Right lung (tissue), 5 donors: ENCODE results near the gene ITPA. TPM values are rescaled to one million over a fixed set of nuclear protein-coding genes. Genes with fewer than 3 reads are reported as not detected.

Experiments
- DNase-seq, 2 donors: peaks; one replicate each; pipeline ENCODE4 v3.0.0-alpha.2; 2013
- polyA plus RNA-seq, 5 donors: library from polyadenylated mRNA; unstranded; fragments of 120-200 nt; gene quantifications; one replicate each; pipeline versions ENCODE4 v1.2.1 to v1.2.3, GENCODE V29; 2013; ENCODE audit warnings: inconsistent platforms in 1 of 5, low replicate concordance in 1 of 5; ENCODE audit not compliant: insufficient read length in 5 of 5, insufficient read depth in 1 of 5

ITPA gene
- polyA plus RNA-seq, 5 donors, result 33.9 to 71.5 (median 50.4) TPM

GRCh38 chr20:3242172-3242692 is 32.9 kb downstream of the ITPA start:
- no peak for DNase-seq

GRCh38 chr20:3243718-3244358 is 34.5 kb downstream of the ITPA start:
- no peak for DNase-seq

GRCh38 chr20:3244613-3245012 is 35.3 kb downstream of the ITPA start:
- no peak for DNase-seq

- DNase-seq, result no peak
Observed at GRCh38 chr20:3245156-3245555, 35.9 kb downstream of the ITPA start.

- DNase-seq, result no peak
Observed at GRCh38 chr20:3245711-3246110, 36.4 kb downstream of the ITPA start.

GRCh38 chr20:3246682-3247081 is 37.4 kb downstream of the ITPA start:
- DNase-seq, result no peak

GRCh38 chr20:3247638-3248037 is 38.3 kb downstream of the ITPA start:
- DNase-seq, result no peak

- no peak for DNase-seq
Observed at GRCh38 chr20:3248167-3248992, 39.1 kb downstream of the ITPA start.

- DNase-seq, result no peak
Observed at GRCh38 chr20:3248993-3249347, 39.7 kb downstream of the ITPA start.

- DNase-seq, result no peak
Observed at GRCh38 chr20:3250091-3250504, 40.8 kb downstream of the ITPA start.

- no peak for DNase-seq
Observed at GRCh38 chr20:3251806-3252205, 42.5 kb downstream of the ITPA start.

- DNase-seq, result no peak
Observed at GRCh38 chr20:3255728-3256127, 46.4 kb downstream of the ITPA start.

- no peak for DNase-seq
Observed at GRCh38 chr20:3258429-3258828, 49.1 kb downstream of the ITPA start.

GRCh38 chr20:3262566-3262965 is 53.3 kb downstream of the ITPA start:
- no peak for DNase-seq

GRCh38 chr20:3270051-3270450 is 60.8 kb downstream of the ITPA start:
- no peak for DNase-seq

GRCh38 chr20:3273371-3273770 is 64.1 kb downstream of the ITPA start:
- DNase-seq, result no peak

Other genes with a start within 250 kb of the ITPA start
- gene GNRH2, start 165.9 kb upstream of the ITPA start, polyA plus RNA-seq, result under 1 TPM; 0.31 to 0.63 (median 0.50) TPM
- gene MRPS26, start 163.4 kb upstream of the ITPA start, polyA plus RNA-seq, result 10 to 100 TPM; 34.1 to 70.1 (median 46.3) TPM
- gene OXT, start 137.9 kb upstream of the ITPA start, polyA plus RNA-seq, result not detected
- not detected for gene AVP, start 124.8 kb upstream of the ITPA start, polyA plus RNA-seq
- 10 to 100 TPM; 10.4 to 15.2 (median 12.3) TPM for gene FASTKD5, start 49.6 kb upstream of the ITPA start, polyA plus RNA-seq
- gene UBOX5, start 49.6 kb upstream of the ITPA start, polyA plus RNA-seq, result 10 to 100 TPM in 1 of 5 donors, 1 to 10 TPM in 4; 8.5 to 11.1 (median 9.2) TPM
- gene LZTS3, start 35.9 kb upstream of the ITPA start, polyA plus RNA-seq, result 10 to 100 TPM in 2 of 5 donors, 1 to 10 TPM in 3; 7.4 to 12.0 (median 8.3) TPM
- gene DDRGK1, start 4.8 kb upstream of the ITPA start, polyA plus RNA-seq, result 10 to 100 TPM; 38.9 to 56.6 (median 50.9) TPM
- 1 to 10 TPM in 2 of 5 donors, under 1 TPM in 3; 0.74 to 1.3 (median 0.86) TPM for gene SLC4A11, start 29.7 kb downstream of the ITPA start, polyA plus RNA-seq
- 10 to 100 TPM; 19.5 to 26.7 (median 24.1) TPM for gene DNAAF9, start 198.2 kb downstream of the ITPA start, polyA plus RNA-seq